ENCODE measurements around the gene NSUN2. TPM values are rescaled to one million over a fixed set of nuclear protein-coding genes. Genes with fewer than 3 reads are reported as not detected.

The NSUN2 gene
- total RNA-seq, 1 donor from 2014 or later: 93.3 TPM

DNA sequence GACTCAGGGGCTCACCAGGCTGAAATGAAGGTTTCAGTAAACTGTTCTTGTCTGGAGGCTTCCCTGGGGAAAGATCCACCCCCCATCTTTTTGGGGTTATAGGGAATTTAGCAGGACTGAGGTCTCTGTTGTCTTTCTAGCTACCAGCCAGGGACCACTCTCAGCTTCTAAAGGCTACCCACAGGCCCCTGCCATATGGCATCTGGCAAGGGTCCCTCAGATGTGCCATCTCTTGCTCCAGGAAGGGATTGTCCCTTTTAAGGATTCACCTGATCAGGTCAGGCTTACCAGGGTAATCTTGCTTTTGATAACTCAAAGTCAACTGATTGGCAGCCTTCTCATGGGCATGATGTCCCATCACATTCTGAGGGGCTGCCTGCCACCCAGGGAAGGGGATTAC is 65.0 kb downstream of the NSUN2 start:
- Mint-ChIP-seq H3K27me3 (peaks cover 18% of the 10 kb centered on the region), H3K27ac (no peak overlapping the region), H3K36me3 (ENCODE audit: low read depth) (no peaks in the 10 kb centered on the region), H3K9me3 (no peaks in the 10 kb centered on the region), H3K4me1 (no peaks in the 10 kb centered on the region), H3K4me3 (no peak overlapping the region)
- no peak for DNase-seq
- no peak for ATAC-seq (ENCODE audit: low read depth)
- ChIA-PET POLR2A (no interaction called here), CTCF (no interaction called here)
- intact Hi-C loops (cut with micrococcal nuclease): no loop called here
- no peak for TF ChIP-seq CTCF (IDR thresholded peaks at IDR 0.05)

DNA sequence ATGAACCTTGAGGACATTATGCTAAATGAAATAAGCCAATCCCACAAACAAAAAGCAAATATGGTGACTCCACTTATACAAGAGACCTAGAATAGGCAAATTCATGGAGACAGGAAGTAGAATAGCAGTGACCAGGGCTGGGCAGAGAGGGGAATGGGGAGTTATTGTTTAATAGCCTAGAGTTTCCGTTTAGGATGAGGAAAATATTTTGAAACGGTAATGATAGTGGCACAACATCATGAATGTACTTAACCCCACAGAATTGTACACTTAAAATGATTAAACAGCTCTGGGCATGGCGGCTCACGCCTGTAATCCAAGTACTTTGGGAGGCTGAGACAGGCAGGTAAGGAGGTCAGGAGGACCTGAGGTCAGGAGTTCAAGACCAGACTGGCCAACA is 65.8 kb downstream of the NSUN2 start:
- Mint-ChIP-seq H3K4me3 (no peak overlapping the region), H3K27me3 (peaks cover 18% of the 10 kb centered on the region), H3K36me3 (ENCODE audit: low read depth) (no peaks in the 10 kb centered on the region), H3K9me3 (no peaks in the 10 kb centered on the region), H3K4me1 (no peaks in the 10 kb centered on the region), H3K27ac (no peak overlapping the region)
- DNase-seq: no peak
- no peak for ATAC-seq (ENCODE audit: low read depth)
- POLR2A ChIA-PET: no interaction called here
- intact Hi-C loops (cut with micrococcal nuclease): no loop called here
- CTCF ChIA-PET: no interaction called here
- TF ChIP-seq CTCF (IDR thresholded peaks at IDR 0.05): no peak

DNA sequence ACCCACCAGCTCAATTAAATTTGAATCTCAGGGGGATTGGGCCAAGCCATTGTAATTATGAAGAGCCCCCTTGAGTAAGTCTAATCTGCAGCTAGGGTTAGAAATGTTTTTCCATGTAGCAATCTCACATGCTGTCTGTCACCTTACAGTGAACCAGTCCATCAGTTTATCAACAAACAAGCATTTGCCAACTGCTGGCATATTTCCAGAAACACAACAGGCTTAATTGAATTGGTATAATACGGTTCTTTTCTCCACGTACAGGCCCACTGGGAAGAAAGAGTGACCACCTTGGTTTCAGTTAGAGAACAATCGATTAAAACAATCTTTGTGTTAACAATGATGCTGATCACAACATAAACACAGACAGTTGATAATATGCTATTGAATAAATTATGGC is 67.4 kb downstream of the NSUN2 start:
- Mint-ChIP-seq H3K9me3 (no peaks in the 10 kb centered on the region), H3K4me3 (no peak overlapping the region), H3K27ac (no peak overlapping the region), H3K36me3 (ENCODE audit: low read depth) (no peaks in the 10 kb centered on the region), H3K27me3 (peaks cover 15% of the 10 kb centered on the region), H3K4me1 (no peaks in the 10 kb centered on the region)
- no peak for TF ChIP-seq CTCF (IDR thresholded peaks at IDR 0.05)
- intact Hi-C loops (cut with micrococcal nuclease): no loop called here
- ChIA-PET POLR2A (no interaction called here), CTCF (no interaction called here)
- ATAC-seq (ENCODE audit: low read depth) (no peak), DNase-seq (no peak)

- intact Hi-C loops (cut with micrococcal nuclease): no loop called here
- Mint-ChIP-seq H3K4me1 (no peaks in the 10 kb centered on the region), H3K27me3 (peaks cover 12% of the 10 kb centered on the region), H3K27ac (no peak overlapping the region), H3K9me3 (no peaks in the 10 kb centered on the region), H3K36me3 (ENCODE audit: low read depth) (no peaks in the 10 kb centered on the region), H3K4me3 (no peak overlapping the region)
- ATAC-seq (ENCODE audit: low read depth): no peak
- POLR2A ChIA-PET: no interaction called here
- no peak for TF ChIP-seq CTCF (IDR thresholded peaks at IDR 0.05)
- no peak for DNase-seq
- CTCF ChIA-PET: no interaction called here
Measured at GRCh38 chr5:6557807-6558575, 74.9 kb downstream of the NSUN2 start.

GRCh38 chr5:6556802-6557102 is 76.1 kb downstream of the NSUN2 start:
- ATAC-seq (ENCODE audit: low read depth) (no peak), DNase-seq (no peak)
- Mint-ChIP-seq H3K9me3 (no peaks in the 10 kb centered on the region), H3K4me3 (no peak overlapping the region), H3K4me1 (no peaks in the 10 kb centered on the region), H3K36me3 (ENCODE audit: low read depth) (no peaks in the 10 kb centered on the region), H3K27ac (no peak overlapping the region), H3K27me3 (peaks cover 12% of the 10 kb centered on the region)
- ChIA-PET POLR2A (interaction anchor here (0.6 kb wide), 1 partner anchor 78 kb away, joined by 3 read pairs; no protein-coding TSS in a partner anchor), CTCF (no interaction called here)
- intact Hi-C loops (cut with micrococcal nuclease): no loop called here
- TF ChIP-seq CTCF (IDR thresholded peaks at IDR 0.05): no peak
